Smooth muscle cell of the brain vasculature (primary cell): ENCODE data around the gene SLC46A3.
"Not testable (repeated sequence)": the region's sequence is repeated elsewhere in the genome, so short reads cannot be mapped to it uniquely, and the experiment has no call there.

Experiments
- DNase-seq: peaks from one replicate; pipeline ENCODE4 v3.0.0-alpha.2; 2012; ENCODE audit warnings: low read depth, low spot score

SLC46A3 gene

GRCh38 chr13:28718543-28719226 is at the start of gene SLC46A3:
Gene SLC46A3 (minus strand): TSS chr13:28718970. CDS start chr13:28717998, 972 bp downstream.
- peak; percentile 91 for DNase-seq

- DNase-seq, result no peak
Measured at GRCh38 chr13:28763887-28764286, 45.1 kb upstream of the SLC46A3 start.

- DNase-seq, result no peak
Measured at GRCh38 chr13:28761586-28761985, 42.8 kb upstream of the SLC46A3 start.

GRCh38 chr13:28755546-28755870 is 36.7 kb upstream of the SLC46A3 start:
- no peak for DNase-seq

- DNase-seq, result no peak
Measured at GRCh38 chr13:28754698-28755545, 36.2 kb upstream of the SLC46A3 start.

GRCh38 chr13:28753946-28754345 is 35.2 kb upstream of the SLC46A3 start:
- no peak for DNase-seq

- peak; percentile 80 for DNase-seq
Measured at GRCh38 chr13:28753208-28753892, 34.6 kb upstream of the SLC46A3 start.

GRCh38 chr13:28751175-28751960 is 32.6 kb upstream of the SLC46A3 start:
- DNase-seq, result no peak

- DNase-seq, result no peak
Measured at GRCh38 chr13:28750187-28751045, 31.6 kb upstream of the SLC46A3 start.

- no peak for DNase-seq
Measured at GRCh38 chr13:28747851-28748250, 29.1 kb upstream of the SLC46A3 start.

GRCh38 chr13:28746287-28746612 is 27.5 kb upstream of the SLC46A3 start:
- no peak for DNase-seq

GRCh38 chr13:28744656-28745055 is 25.9 kb upstream of the SLC46A3 start:
- no peak for DNase-seq

GRCh38 chr13:28744091-28744536 is 25.3 kb upstream of the SLC46A3 start:
- peak; percentile 62 for DNase-seq

GRCh38 chr13:28743499-28744083 is 24.8 kb upstream of the SLC46A3 start:
- DNase-seq, result no peak

GRCh38 chr13:28743020-28743419 is 24.2 kb upstream of the SLC46A3 start:
- no peak for DNase-seq

- not testable (repeated sequence) for DNase-seq
Measured at GRCh38 chr13:28742445-28742844, 23.7 kb upstream of the SLC46A3 start.

- no peak for DNase-seq
Measured at GRCh38 chr13:28741084-28741491, 22.3 kb upstream of the SLC46A3 start.

GRCh38 chr13:28739376-28739775 is 20.6 kb upstream of the SLC46A3 start:
- DNase-seq, result no peak

GRCh38 chr13:28735481-28736029 is 16.8 kb upstream of the SLC46A3 start:
- DNase-seq, result no peak

- no peak for DNase-seq
Measured at GRCh38 chr13:28734906-28735305, 16.1 kb upstream of the SLC46A3 start.
